ENCODE data around the gene BAIAP2L2.

GRCh38 chr22:38104084-38104483 lies 6.4 kb downstream of the BAIAP2L2 start:
- no peak for TF ChIP-seq POLR2AphosphoS5 (IDR thresholded peaks at IDR 0.05)
- peak in 3 of 4 experiments; percentile 52 to 57 (median 54) for TF ChIP-seq CTCF (IDR thresholded peaks at IDR 0.05)
- TF ChIP-seq POLR2A (IDR thresholded peaks at IDR 0.05): no peak
